ENCODE data around the gene WHRN. TPM values are rescaled to one million over a fixed set of nuclear protein-coding genes. Genes with fewer than 3 reads are reported as not detected.

Gene WHRN
- total and polyA plus RNA-seq, 2 of the 8 experiments (the other 6 are each of a cell fraction or from before 2014, with no cell fraction given): 4.4 to 7.7 TPM

DNA sequence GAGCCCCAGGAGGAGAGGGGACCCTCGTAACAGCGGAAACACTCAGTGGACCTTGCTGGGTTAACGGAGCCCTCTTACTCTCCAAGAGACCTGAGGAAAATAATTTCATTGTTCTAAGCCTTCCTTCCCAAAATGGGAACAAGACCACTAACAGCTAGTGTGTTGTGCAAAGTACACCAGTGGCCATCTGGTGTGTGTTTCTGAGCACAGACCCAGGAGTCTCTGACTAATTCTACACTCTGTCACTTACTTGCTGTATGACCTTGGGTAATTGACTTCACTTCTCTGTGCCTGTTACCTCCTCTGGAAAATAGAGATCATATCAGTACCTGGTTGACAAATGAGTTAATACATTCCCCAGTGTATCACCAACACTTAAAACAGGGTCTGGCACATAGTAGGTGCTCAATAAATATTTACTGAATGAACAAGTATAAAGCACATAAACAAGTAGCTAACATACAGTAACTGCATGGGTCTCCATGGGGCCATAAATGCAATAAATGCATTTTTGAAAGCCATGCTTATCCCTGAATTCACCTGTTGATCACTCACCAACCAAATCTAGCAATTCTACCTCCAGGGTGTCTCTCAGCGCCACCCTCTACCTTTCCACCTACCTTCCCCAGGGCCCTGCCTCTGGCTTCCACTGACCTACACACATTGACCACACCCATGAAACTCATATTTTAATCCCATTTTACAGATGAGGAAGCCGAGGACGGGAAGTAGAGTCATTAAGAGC, 72.8 kb downstream of the WHRN start:
- no peak overlapping the region for H3K56ac ChIP-seq (replicated peaks; ENCODE audit: insufficient read length, low read depth, low read length)
- no peaks in the 10 kb centered on the region for H3K9me3 ChIP-seq (ENCODE audit: insufficient read depth in 2 of 2, low read depth in 1 of 2, low read length in 1 of 2)
- H3K4me3 ChIP-seq (ENCODE audit: extremely low read depth in 1 of 4, insufficient read depth in 2 of 4, low read depth in 3 of 4, low read length in 4 of 4): no peak overlapping the region
- H2BK120ac ChIP-seq (replicated peaks; ENCODE audit: low read depth, low read length): no peak overlapping the region
- H3K9ac ChIP-seq (replicated peaks in 1 of 4; ENCODE audit: extremely low read depth in 1 of 4, low read depth in 3 of 4, low read length in 3 of 4): no peak overlapping the region
- no peak for DNase-seq (ENCODE audit: low read depth in 1 of 2, low spot score in 2 of 2)
- H3K4me1 ChIP-seq (replicated peaks in 1 of 4; ENCODE audit: control insufficient read depth in 3 of 4, insufficient read depth in 4 of 4, low read length in 3 of 4): peaks cover 0 to 6% (median 0%) of the 10 kb centered on the region in 4 experiments; a peak in 3 of 7 replicates
- ChIA-PET POLR2A (ENCODE audit: partially characterized antibody) (no interaction called here), CTCF (ENCODE audit: partially characterized antibody) (interaction anchor here (0.6 to 22.5 kb wide), 13 partner anchors 10 to 247 kb away, joined by 3 to 271 read pairs (median 29); partner anchors contain the start of genes TEX53 and WHRN)
- no peak overlapping the region for H2BK5ac ChIP-seq (ENCODE audit: low read depth, low read length)
- no peaks in the 10 kb centered on the region for H3K79me1 ChIP-seq (ENCODE audit: low read depth, low read length)
- TF ChIP-seq CTCF (IDR thresholded peaks at IDR 0.05; ENCODE audit: control extremely low read depth in 1 of 3, insufficient read depth in 1 of 3, low read depth in 1 of 3, low read length in 3 of 3): no peak
- H2BK15ac ChIP-seq (ENCODE audit: low read length): no peak overlapping the region
- H3K4ac ChIP-seq (replicated peaks; ENCODE audit: insufficient read length, low read depth, low read length): no peak overlapping the region
- H2AK5ac ChIP-seq (ENCODE audit: low read depth, low read length): no peak overlapping the region
- no peaks in the 10 kb centered on the region for H3K36me3 ChIP-seq (ENCODE audit: control insufficient read depth in 2 of 4, insufficient read depth in 4 of 4, low read length in 3 of 4)
- no peaks in the 10 kb centered on the region for H3K23me2 ChIP-seq (ENCODE audit: low read depth, low read length)
- H3K27ac ChIP-seq (ENCODE audit: low read depth, low read length): no peak overlapping the region
- H3K79me2 ChIP-seq (ENCODE audit: control insufficient read depth in 1 of 2, insufficient read depth in 2 of 2, low read length in 2 of 2): no peaks in the 10 kb centered on the region
- H3K18ac ChIP-seq (ENCODE audit: extremely low read depth, low read length): no peak overlapping the region
- no peak overlapping the region for H2AFZ ChIP-seq (ENCODE audit: low read length)
- no peak overlapping the region for H3K4me2 ChIP-seq (ENCODE audit: insufficient read depth in 1 of 2, low read depth in 2 of 2, low read length in 2 of 2)
- H4K5ac ChIP-seq (ENCODE audit: insufficient read length, low read depth, low read length): no peak overlapping the region
- H3K14ac ChIP-seq (ENCODE audit: insufficient read length): no peak overlapping the region
- FAIRE-seq: no peak
- H4K91ac ChIP-seq (replicated peaks; ENCODE audit: insufficient read length, low read length): no peak overlapping the region
- H4K20me1 ChIP-seq (replicated peaks in 1 of 2; ENCODE audit: control insufficient read depth in 1 of 2, insufficient read depth in 2 of 2, low read length in 2 of 2): peaks cover 0 to 3% of the 10 kb centered on the region in 2 experiments
- H2BK20ac ChIP-seq (ENCODE audit: low read length): no peak overlapping the region
- 61% methylated on average over 4 of the region's 6 CpGs; no CpG with 5 or more reads in 1 of the 2 experiments for WGBS, 2 experiments (ENCODE audit: extremely low coverage in 1 of 2, insufficient coverage in 1 of 2, insufficient read length in 1 of 2, insufficient replicate concordance in 2 of 2, low coverage in 1 of 2, low lambda C conversion rate in 2 of 2, missing lambda C conversion rate in 1 of 2)
- H4K8ac ChIP-seq (ENCODE audit: extremely low read depth, insufficient read depth, low read length): no peak overlapping the region
- no peak overlapping the region for H3K23ac ChIP-seq (ENCODE audit: insufficient read length)
- no peak overlapping the region for H2BK12ac ChIP-seq (ENCODE audit: low read depth, low read length)
- H3K27me3 ChIP-seq (replicated peaks in 1 of 4; ENCODE audit: control insufficient read depth in 3 of 4, extremely low read depth in 1 of 4, insufficient read depth in 3 of 4, low read length in 3 of 4): no peaks in the 10 kb centered on the region; a peak in 1 of 7 replicates

All from H1 (cell line).